ENCODE results near the gene TM6SF1. TPM values are rescaled to one million over a fixed set of nuclear protein-coding genes. Genes with fewer than 3 reads are reported as not detected.
"Not testable (repeated sequence)": the region's sequence is repeated elsewhere in the genome, so short reads cannot be mapped to it uniquely, and the experiment has no call there.

Gene TM6SF1
- total RNA-seq, 6 donors from 2014 or later: 7.5 to 27.1 (median 21.4) TPM

DNA sequence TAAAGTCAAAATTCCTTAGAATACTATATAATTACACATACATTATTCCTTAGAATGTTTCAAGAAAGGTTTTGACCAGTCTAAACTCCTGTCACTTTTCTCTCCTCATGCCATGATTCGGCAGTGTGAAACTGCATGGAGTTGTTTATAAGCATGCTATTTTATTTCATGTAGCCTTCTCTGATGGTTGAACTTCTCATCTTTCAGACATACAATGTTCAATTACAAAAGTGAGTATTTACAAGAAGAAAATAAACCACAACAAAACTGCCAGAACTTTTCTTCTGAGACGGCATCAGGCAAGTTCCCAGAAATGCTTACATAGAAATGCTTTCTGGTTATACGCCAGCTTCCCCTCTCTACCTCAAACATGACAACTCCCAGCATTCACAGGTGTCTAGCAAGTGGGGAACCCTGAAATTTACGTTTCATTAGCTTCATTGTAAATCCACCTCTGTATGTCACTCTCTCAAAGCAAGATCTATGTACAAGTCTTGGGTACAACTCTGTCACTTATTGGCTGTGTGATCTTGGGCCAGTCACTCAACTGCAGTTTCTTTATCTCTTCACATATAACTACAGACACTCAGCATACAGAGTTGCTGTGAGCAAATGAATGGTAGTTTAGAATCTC is 57.4 kb downstream of the TM6SF1 start:
- no peak for DNase-seq
- no peaks in the 10 kb centered on the region for H3K4me1 ChIP-seq
- no peak overlapping the region for H3K4me3 ChIP-seq
- no peaks in the 10 kb centered on the region for H3K36me3 ChIP-seq
- no peak for ATAC-seq (ENCODE audit: low FRiP score in 2 of 2)
- H3K9me3 ChIP-seq: peaks cover 4 to 14% (median 8%) of the 10 kb centered on the region in 4 donors
- no peaks in the 10 kb centered on the region for H3K27me3 ChIP-seq
- TF ChIP-seq POLR2AphosphoS5 (IDR thresholded peaks at IDR 0.05) (no peak), EP300 (IDR thresholded peaks at IDR 0.05) (no peak), CTCF (IDR thresholded peaks at IDR 0.05) (no peak), POLR2A (IDR thresholded peaks at IDR 0.05) (no peak)
- 81 to 94% methylated on average over 4 of the region's 4 CpGs for WGBS, 2 donors
- H3K27ac ChIP-seq: no peak overlapping the region

GRCh38 chr15:83166218-83166617 is 58.8 kb downstream of the TM6SF1 start:
- 90 to 92% methylated on average over 3 of the region's 3 CpGs for WGBS, 2 donors
- ATAC-seq (ENCODE audit: low FRiP score in 2 of 2) (no peak), DNase-seq (no peak)
- Histone ChIP-seq H3K27me3 (no peaks in the 10 kb centered on the region), H3K9me3 (peaks cover 4 to 14% (median 8%) of the 10 kb centered on the region in 4 donors), H3K36me3 (no peaks in the 10 kb centered on the region), H3K4me3 (no peak overlapping the region), H3K27ac (no peak overlapping the region), H3K4me1 (no peaks in the 10 kb centered on the region)
- no peak for TF ChIP-seq POLR2A (IDR thresholded peaks at IDR 0.05)
- TF ChIP-seq POLR2AphosphoS5 (IDR thresholded peaks at IDR 0.05): no peak
- no peak for TF ChIP-seq EP300 (IDR thresholded peaks at IDR 0.05)
- TF ChIP-seq CTCF (IDR thresholded peaks at IDR 0.05): no peak

- no peak for DNase-seq
- no peaks in the 10 kb centered on the region for H3K36me3 ChIP-seq
- no peak overlapping the region for H3K4me3 ChIP-seq
- H3K27me3 ChIP-seq: no peaks in the 10 kb centered on the region
- peaks cover 4 to 14% (median 8%) of the 10 kb centered on the region in 4 donors for H3K9me3 ChIP-seq
- 92 to 100% methylated on average over 2 of the region's 2 CpGs for WGBS, 2 donors
- no peak for ATAC-seq (ENCODE audit: low FRiP score in 2 of 2)
- no peaks in the 10 kb centered on the region for H3K4me1 ChIP-seq
- H3K27ac ChIP-seq: no peak overlapping the region
- TF ChIP-seq CTCF (IDR thresholded peaks at IDR 0.05) (no peak), POLR2AphosphoS5 (IDR thresholded peaks at IDR 0.05) (no peak), EP300 (IDR thresholded peaks at IDR 0.05) (no peak), POLR2A (IDR thresholded peaks at IDR 0.05) (no peak)
Measured at GRCh38 chr15:83166830-83167229, 59.4 kb downstream of the TM6SF1 start.

- ATAC-seq (ENCODE audit: low FRiP score in 2 of 2); H3K36me3 ChIP-seq; H3K27ac ChIP-seq; H3K27me3 ChIP-seq; H3K4me1 ChIP-seq; H3K4me3 ChIP-seq; DNase-seq: not testable (repeated sequence)
- 93 to 96% methylated on average over 5 of the region's 5 CpGs for WGBS, 2 donors
- H3K9me3 ChIP-seq: peaks cover 4 to 14% (median 8%) of the 10 kb centered on the region in 4 donors
Measured at GRCh38 chr15:83169576-83169975, 62.1 kb downstream of the TM6SF1 start.

GRCh38 chr15:83170474-83171165 is 63.2 kb downstream of the TM6SF1 start:
- Histone ChIP-seq H3K9me3 (peaks cover 4 to 14% (median 8%) of the 10 kb centered on the region in 4 donors), H3K36me3 (no peaks in the 10 kb centered on the region), H3K27ac (no peak overlapping the region), H3K27me3 (no peaks in the 10 kb centered on the region), H3K4me3 (no peak overlapping the region), H3K4me1 (no peaks in the 10 kb centered on the region)
- 75 to 77% methylated on average over 4 of the region's 4 CpGs for WGBS, 2 donors
- DNase-seq (no peak), ATAC-seq (ENCODE audit: low FRiP score in 2 of 2) (no peak)
- TF ChIP-seq CTCF (IDR thresholded peaks at IDR 0.05) (no peak), POLR2A (IDR thresholded peaks at IDR 0.05) (no peak), POLR2AphosphoS5 (IDR thresholded peaks at IDR 0.05) (no peak), EP300 (IDR thresholded peaks at IDR 0.05) (no peak)

Measured in upper lobe of left lung (tissue), 6 donors.